ENCODE data around the gene CTBS.

GRCh38 chr1:84570436-84571149 lies 3.6 kb downstream of the CTBS start:
- TF ChIP-seq POLR2AphosphoS5 (IDR thresholded peaks at IDR 0.05; ENCODE audit: low read depth) (no peak), CTCF (conservative IDR thresholded peaks at IDR 0.05; ENCODE audit: low read depth in 2 of 2) (no peak), REST (IDR thresholded peaks at IDR 0.05; ENCODE audit: unreplicated experiment) (no peak), JUNB (IDR thresholded peaks at IDR 0.05; ENCODE audit: unreplicated experiment) (no peak), ZNF462 (CRISPR knock-in tag; IDR thresholded peaks at IDR 0.05) (no peak), CREB1 (CRISPR knock-in tag; IDR thresholded peaks at IDR 0.05; ENCODE audit: low read depth) (no peak), EZH2 (IDR thresholded peaks at IDR 0.05; ENCODE audit: low read depth, unreplicated experiment) (no peak), ETS1 (IDR thresholded peaks at IDR 0.05) (no peak), EZH2phosphoT487 (IDR thresholded peaks at IDR 0.05; ENCODE audit: unreplicated experiment) (no peak), NANOG (IDR thresholded peaks at IDR 0.05; ENCODE audit: borderline replicate concordance) (no peak), STAT1 (IDR thresholded peaks at IDR 0.05; ENCODE audit: unreplicated experiment) (no peak), ZNF331 (CRISPR knock-in tag; IDR thresholded peaks at IDR 0.05; ENCODE audit: low read depth) (no peak), ZNF114 (CRISPR knock-in tag; IDR thresholded peaks at IDR 0.05) (no peak)

All from GM23338 (cell line).